T-helper 2 cell (primary cell): ENCODE measurements around the gene SERPINA1.
"Not testable (repeated sequence)": the region's sequence is repeated elsewhere in the genome, so short reads cannot be mapped to it uniquely, and the experiment has no call there.

Experiments
- DNase-seq, 5 experiments: peaks; one replicate each; pipeline versions ENCODE4 v3.0.0 to v3.0.0-alpha.2; 2012 to 2022

The SERPINA1 gene

DNA sequence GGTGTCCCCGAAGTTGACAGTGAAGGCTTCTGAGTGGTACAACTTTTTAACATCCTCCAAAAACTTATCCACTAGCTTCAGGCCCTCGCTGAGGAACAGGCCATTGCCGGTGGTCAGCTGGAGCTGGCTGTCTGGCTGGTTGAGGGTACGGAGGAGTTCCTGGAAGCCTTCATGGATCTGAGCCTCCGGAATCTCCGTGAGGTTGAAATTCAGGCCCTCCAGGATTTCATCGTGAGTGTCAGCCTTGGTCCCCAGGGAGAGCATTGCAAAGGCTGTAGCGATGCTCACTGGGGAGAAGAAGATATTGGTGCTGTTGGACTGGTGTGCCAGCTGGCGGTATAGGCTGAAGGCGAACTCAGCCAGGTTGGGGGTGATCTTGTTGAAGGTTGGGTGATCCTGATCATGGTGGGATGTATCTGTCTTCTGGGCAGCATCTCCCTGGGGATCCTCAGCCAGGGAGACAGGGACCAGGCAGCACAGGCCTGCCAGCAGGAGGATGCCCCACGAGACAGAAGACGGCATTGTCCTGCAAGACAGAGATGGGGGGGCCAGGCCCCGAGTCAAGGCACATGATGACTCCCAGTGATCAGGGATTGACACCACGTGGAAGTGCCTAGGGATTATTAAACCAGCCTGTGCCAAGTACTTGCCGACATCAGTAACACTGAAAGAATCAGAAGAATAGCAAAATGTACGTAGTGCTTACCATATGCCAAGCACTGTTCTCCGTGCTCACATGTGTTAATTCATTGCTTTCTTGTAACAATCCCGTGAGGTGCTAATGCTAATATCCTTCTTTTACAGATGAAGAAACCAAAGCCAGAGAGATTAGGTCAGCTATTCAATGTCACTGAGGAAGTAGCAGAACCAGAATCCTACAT is 5.4 kb downstream of the SERPINA1 start:
- DNase-seq = no peak

DNA sequence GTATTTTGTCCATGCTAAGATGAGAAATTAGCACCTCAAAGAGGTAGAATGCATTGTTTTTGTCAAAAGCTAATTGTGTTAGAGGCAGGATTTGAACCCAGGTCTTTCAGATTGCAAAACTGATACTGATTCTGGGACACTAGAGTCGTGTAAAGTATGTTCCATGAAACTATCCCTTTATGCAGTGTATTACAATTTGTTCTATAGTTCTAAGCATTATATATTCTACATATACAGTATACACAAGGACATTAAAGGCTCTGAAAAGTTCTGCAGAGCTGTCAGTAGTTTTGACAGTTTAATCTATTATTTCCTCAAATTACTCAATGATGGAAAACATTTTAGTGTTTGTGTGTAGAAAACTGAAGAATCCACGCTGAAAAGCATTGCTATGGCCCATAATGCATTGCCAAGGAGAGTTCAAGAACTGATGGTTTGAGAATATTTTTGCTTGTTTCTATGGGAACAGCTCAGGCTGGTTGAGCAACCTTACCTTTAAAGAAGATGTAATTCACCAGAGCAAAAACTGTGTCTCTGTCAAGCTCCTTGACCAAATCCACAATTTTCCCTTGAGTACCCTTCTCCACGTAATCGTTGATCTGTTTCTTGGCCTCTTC is 6.2 kb downstream of the SERPINA1 start:
- no peak for DNase-seq

DNA sequence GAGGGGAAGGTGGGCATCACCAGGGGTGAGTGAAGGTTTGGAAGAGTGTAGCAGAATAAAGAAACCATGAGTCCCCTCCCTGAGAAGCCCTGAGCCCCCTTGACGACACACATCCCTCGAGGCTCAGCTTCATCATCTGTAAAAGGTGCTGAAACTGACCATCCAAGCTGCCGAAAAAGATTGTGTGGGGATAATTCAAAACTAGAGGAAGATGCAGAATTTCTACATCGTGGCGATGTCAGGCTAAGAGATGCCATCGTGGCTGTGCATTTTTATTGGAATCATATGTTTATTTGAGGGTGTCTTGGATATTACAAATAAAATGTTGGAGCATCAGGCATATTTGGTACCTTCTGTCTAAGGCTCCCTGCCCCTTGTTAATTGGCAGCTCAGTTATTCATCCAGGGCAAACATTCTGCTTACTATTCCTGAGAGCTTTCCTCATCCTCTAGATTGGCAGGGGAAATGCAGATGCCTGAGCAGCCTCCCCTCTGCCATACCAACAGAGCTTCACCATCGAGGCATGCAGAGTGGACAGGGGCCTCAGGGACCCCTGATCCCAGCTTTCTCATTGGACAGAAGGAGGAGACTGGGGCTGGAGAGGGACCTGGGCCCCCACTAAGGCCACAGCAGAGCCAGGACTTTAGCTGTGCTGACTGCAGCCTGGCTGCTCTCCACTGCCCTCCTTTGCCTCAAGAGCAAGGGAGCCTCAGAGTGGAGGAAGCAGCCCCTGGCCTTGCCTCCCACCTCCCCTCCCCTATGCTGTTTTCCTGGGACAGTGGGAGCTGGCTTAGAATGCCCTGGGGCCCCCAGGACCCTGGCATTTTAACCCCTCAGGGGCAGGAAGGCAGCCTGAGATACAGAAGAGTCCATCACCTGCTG is 7.0 kb downstream of the SERPINA1 start:
- no peak for DNase-seq

DNA sequence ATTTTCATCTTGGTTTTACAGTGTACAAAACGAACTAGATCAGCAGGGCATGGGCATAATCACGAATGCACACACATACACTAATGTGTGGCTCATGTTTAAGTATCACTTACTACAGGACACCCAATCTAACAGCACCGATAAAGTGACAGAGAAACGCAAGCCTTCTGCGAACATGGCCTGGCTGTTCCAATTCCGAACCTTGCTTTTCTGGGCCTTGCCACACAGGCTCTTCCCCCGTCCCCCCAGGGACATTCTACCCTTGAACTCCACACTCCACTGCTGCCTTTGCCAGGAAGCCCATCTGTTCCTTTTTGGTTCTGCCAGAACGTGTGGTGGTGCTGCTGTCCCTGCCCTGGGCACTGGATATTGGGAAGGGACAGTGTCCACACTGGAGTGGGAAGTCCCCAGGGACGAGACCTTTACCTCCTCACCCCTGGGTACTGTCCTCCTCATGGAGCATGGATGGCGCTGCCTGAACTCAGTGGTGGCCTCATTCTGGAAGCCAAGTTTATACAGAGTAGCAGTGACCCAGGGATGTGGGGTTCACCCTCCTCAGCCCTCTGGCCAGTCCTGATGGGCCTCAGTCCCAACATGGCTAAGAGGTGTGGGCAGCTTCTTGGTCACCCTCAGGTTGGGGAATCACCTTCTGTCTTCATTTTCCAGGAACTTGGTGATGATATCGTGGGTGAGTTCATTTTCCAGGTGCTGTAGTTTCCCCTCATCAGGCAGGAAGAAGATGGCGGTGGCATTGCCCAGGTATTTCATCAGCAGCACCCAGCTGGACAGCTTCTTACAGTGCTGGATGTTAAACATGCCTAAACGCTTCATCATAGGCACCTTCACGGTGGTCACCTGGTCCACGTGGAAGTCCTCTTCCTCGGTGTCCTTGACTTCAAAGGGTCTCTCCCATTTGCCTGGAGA is 7.9 kb downstream of the SERPINA1 start:
- no peak for DNase-seq

DNA sequence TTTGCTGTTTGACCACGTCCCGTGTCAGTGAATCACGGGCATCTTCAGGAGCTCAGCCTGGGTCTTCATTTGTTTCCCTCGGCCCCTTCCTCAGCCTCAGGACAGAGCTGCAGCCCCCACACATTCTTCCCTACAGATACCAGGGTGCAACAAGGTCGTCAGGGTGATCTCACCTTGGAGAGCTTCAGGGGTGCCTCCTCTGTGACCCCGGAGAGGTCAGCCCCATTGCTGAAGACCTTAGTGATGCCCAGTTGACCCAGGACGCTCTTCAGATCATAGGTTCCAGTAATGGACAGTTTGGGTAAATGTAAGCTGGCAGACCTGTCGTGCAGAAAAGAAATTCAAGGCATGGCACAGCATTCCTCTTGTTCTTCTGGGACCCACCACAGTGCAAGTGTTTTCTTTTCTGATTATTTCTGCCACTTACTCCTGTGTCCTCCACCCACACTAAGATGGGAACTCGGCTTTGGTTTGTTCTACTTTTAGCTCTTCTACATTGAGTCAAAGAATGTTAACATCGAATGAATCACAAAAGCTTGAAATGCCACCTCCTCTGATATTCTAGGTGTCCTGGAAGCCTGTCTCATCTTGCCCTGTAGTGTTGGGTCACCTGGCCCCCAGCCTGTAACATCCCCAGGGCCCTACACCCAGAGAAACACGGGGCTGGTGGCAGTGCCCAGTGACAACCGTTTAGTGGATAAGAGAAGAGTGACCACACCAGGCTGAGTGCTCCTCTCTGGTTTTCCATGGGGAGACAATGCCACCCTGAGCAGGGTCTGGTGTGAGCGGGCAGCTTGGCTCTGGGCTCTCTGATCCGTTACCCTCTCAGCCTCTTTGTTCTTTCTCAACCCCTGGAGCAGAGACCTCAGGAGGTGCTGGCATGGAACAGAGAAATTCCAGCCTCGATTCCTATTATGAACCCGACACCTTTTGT is 8.8 kb downstream of the SERPINA1 start:
- no peak for DNase-seq

DNA sequence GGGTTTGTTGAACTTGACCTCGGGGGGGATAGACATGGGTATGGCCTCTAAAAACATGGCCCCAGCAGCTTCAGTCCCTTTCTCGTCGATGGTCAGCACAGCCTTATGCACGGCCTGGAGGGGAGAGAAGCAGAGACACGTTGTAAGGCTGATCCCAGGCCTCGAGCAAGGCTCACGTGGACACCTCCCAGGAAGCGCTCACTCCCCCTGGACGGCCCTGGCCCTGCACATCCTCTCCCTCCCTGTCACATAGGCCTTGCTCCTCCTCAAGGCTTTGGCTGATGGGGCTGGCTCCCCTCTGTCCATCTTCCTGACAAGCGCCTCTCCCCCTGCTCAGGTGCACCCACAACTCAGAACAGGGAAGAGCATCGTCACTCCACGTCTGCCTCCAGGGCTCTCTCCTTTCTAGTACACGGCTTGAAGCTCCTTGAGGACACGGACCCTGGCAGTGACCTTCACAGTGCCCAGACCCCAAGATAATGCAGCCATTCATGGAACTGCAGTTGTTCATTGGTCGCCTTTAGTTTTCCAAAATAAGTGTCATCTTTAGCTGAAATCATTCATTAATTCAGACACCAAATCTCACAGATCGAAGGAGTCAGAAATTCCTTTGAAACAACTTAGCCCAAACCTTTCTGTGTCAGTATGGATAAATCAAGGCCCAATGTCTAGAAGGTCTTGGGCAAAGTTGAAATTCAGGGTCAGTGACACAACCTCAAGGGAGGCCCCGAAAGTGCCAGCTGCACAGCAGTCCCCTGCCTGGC is 9.7 kb downstream of the SERPINA1 start:
- DNase-seq = no peak

DNA sequence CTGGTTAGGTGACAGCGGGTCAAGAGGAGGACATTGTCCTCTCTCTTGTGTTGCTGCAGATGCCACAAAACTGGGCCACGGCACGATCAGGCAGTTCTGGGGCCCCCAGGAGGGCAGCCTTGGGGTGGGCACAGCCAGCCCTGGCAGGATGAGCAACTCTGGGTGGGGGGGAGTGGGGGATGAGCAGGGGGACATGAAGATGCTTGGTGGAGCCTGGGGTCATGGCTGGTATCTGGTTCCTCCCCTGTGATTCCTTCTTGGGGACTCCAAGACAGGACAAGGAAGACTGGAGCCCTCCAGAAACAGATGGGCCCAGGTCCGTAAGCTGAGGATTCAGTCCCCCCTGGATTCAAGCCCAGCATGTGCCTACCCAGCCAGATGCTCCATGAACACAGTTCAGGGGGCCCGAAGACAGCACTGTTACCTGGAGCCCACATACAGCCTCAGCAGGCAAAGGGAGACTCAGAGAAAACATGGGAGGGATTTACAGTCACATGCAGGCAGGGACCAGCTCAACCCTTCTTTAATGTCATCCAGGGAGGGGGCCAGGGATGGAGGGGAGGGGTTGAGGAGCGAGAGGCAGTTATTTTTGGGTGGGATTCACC is 10.4 kb downstream of the SERPINA1 start:
- DNase-seq = no peak

DNA sequence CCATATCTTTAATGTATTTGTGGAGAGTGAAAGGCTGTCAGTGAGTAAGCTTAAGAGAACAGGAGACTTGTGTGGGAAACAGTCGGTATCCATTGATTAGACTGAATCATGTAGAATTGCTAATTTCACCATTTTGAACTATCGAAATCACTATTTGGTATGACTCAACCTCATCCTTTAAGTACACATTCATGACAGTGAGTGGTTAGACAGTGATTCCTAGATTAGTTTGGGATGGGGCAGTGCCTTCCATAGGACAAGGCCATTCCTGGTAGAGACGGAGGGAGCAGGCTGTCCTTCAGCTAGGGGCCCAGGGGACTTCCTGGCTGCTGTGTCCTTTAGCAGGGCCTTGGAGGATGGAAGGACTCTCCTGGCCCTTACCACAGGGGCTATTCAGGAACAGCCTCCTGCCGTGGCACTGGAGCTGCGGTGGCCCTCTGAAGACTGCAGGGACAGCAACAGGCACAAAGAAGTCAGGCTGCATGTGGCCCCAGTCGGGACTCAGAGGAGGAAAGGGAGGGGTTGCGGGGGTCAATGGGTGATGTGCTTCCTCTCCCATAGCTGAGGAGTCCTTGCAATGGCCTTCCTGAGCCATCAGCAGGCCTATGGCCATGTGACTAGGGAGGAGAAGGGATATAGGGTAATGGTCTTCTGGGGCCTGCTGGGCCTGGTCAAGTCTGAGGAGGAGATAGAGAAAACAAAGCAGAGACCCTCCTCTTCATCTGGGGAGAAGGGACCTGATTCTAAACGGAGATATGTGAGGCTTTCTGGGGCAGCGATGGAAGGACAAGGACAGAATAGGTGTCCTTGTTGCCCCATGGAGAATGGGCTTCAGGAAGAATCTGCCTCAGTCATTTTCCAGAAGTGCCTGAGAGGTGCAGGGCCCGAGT is 11.2 kb downstream of the SERPINA1 start:
- no peak for DNase-seq

DNA sequence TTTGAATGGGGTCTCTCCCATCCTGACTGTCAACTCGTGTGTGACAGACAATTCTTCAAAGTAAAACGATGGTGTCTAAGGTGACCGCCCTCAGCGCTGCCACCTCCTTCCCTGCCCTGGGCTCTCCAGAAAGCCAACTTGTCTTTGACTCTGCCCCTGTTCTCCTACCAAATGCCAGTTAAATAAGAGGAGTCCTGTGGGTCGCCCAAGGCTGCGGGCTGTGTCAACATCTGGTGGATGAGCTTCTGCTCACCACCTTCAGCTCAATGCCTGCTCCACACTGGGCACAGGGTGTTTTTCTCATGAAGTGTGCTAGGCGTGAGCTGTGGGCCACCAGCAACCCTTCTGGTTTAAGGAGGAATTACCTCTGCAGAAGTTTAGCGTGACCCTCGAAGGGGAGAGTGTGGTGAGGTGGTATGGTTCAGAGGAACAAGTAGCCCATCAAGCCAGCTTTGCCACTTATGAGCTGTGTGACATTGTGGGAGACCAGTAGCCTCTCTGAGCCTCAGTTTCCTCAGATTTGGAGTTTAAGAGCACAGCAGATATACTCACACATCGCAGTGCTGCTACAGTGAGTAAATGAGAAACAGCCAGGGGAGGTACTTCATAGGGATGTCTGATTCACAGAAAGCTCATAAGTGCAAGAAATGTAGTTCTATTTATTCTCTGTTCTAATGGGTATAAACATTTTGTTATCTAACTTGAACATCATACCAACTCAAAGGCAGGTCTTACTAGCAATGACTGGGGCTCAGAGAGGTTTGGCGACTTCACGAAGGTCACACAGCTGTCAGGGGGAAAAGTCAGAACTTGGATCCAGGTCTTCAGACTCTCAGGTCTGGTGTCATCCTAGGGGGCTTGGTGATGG is 12.1 kb downstream of the SERPINA1 start:
- no peak for DNase-seq

DNA sequence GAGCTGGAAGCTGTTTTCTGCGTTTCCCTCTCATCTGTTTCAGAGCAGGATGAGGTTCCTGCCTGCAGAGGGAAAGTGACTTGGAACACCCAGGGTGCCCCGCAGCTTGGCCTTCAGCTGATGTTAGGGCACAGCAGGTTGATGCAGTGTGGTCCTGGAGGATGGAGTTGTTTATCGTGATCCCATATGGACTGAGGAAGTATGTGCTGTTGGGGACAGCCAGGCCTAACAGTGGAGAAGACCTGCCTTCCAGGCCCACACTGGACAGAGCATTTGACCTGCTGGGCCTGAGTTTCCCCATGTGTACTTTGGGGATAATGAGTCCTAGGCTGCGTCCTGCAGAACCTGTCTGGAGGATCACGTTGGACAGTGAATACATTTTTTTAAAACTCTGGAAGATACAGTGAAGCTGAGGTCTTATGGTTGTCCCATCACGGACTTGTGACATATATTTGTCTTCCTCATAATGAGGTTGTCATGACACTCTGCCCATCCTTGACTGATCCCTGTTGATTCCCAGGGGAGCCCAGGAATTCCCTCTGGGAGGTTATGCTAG is 12.8 kb downstream of the SERPINA1 start:
- DNase-seq = no peak

DNA sequence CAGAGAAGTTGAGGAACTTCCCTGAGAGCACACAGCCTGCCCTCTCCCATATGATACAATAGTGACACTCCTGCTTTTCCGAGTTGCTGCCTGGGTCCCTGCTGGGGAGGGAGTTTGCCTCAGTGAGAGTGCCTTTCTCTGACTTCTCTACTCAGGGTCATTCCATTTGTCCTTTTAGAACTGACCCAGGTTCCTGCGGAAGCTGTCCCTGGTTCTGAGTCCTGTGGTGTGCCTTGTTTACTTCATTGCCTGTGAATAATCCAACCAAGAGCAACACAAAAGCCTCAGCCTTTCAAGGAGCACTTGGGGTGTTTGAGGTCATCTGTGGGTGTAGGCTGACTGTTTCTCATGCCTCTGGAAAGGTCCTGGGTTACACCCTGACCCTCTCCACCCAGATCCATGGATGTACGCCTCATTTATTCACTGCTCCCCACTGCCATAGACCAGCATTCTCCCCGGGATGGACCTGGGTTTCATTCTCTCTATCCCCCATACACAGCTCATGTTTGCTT is 13.6 kb downstream of the SERPINA1 start:
- DNase-seq = no peak

DNA sequence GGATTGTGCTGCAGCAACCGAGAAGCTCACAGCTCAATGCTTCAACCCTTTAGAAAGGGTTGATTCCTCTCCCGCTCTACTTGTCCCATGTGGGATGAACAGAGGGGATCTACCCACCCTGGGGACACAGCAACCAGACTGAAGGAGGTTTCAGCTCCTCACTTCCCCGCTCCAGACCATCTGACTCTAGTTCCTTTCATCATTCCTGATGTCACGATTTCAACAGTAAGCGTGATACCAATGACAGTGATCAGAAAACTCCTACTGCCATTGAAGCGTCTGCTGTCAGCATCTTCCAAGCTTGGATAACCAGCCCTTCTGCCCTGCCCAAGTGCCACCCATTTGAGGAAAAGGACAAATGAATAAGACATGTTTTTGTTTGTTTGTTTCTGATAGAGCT is 14.3 kb downstream of the SERPINA1 start:
- no peak for DNase-seq

DNA sequence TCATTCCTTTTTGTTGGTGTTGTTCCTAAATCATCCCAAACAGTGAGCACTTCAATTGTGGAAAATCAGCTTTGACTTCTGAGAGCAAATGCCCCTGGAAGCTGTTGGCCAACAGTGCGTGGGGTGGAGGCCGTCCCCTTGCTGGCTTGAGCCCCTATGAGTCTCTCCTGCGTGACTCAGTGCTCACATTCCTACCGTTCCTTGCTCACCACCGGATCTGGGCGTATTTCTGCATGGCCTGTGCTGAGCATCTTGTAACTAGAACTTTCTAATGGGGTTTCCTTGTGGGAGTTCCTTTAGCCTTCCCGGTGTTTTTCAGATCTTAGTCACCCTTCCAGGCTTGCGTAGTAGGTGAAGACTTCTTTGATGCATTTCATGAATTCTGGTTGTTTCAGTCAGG is 14.7 kb downstream of the SERPINA1 start:
- DNase-seq = no peak

DNA sequence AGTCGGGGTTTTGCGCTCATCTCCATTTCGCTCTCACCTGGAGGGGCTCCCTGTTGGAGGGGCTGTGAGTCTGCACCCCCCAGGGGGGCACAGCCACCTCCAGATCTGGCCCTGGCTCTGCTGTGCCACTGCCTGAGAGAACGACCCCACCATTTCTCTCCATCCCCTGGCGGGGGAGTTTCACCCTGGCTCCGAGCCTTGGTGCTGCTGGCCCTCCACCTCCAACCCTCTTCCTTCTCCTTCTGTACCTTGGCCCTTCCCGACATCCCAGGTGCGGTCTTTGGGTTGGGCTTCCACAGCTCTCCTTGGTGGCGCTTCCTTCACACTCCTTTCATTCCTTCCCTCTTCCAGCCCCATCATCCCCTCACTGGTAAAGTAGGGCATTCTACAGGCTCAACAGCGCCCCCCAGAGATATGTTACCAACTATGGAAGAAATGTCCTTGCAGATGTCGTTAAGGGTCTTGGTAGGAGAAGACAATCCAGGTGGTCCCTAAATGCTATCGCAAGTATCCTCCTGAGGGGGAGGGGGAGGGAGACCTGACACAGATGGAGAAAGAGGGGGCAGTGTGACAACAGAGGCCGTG is 16.3 kb downstream of the SERPINA1 start:
- DNase-seq = no peak

DNA sequence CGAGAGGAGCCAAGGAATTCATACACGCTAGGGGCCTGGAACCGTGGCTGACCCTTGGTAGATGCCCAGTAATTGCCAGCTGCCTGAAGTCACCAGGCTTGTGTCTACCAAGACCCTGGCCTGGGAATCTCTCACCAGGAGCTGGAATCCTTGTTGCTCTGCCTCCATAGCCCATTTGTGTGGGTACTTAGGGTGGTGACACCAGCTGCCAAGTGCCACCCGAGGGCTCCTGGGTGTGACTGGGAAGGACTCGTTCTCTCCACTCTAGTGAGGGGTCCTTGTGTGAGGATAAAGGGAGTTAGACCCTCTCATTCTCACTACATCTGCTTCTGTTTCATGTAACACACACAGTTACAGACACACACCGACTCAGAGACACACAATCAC is 17.9 kb downstream of the SERPINA1 start:
- DNase-seq = no peak

DNA sequence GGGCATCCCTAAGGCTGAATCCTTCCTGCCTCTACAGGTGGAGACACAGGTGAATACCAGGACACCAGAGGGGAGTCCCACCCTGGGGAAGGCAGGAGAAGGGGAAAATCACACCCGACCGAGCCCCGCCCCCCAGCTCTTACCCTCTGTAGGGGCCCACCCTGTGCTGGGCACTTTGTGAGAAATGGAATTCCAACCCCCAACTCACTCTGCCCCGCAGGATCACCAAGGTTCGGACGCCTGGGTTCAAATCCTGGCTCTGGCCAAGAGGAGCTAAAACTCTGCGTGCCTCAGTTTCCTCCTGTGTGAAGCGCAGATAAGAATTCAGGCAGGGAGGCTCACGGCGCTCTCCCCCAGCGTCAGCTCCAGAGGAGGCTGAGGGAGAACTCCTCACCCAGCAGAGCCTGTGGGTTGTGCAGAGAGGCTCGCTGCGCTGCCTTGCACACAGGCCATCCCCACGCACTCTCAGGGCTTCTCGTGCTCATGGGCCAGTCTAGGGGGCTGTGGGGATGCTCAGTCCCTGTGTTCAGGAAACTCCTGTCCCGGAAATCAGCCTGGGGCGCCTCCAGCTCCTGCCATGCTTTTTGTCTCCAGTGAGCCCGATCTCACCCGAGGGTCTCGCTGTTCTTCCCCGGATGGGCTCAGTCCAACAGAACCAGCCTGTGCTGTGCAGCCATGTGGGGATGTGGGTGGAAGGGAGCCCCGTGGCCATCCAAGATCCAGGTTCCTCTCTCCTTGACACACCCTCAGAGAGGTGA is 18.5 kb downstream of the SERPINA1 start:
- not testable (repeated sequence) for DNase-seq
